ENCODE data around the gene SLC28A3.
"Not testable (repeated sequence)": the region's sequence is repeated elsewhere in the genome, so short reads cannot be mapped to it uniquely, and the experiment has no call there.

The SLC28A3 gene, protein sequence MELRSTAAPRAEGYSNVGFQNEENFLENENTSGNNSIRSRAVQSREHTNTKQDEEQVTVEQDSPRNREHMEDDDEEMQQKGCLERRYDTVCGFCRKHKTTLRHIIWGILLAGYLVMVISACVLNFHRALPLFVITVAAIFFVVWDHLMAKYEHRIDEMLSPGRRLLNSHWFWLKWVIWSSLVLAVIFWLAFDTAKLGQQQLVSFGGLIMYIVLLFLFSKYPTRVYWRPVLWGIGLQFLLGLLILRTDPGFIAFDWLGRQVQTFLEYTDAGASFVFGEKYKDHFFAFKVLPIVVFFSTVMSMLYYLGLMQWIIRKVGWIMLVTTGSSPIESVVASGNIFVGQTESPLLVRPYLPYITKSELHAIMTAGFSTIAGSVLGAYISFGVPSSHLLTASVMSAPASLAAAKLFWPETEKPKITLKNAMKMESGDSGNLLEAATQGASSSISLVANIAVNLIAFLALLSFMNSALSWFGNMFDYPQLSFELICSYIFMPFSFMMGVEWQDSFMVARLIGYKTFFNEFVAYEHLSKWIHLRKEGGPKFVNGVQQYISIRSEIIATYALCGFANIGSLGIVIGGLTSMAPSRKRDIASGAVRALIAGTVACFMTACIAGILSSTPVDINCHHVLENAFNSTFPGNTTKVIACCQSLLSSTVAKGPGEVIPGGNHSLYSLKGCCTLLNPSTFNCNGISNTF

GRCh38 chr9:84340535-84340934 is at the start of gene SLC28A3:
TSS of gene SLC28A3 (minus strand) at chr9:84340758. CDS start at chr9:84340633, 125 bp downstream.
- no peak within 1 kb of the TSS for H3K4me3 Mint-ChIP-seq
- H3K9me3 Mint-ChIP-seq, result no peaks in the 10 kb centered on the region
- no peaks in the 10 kb centered on the region for H3K36me3 Mint-ChIP-seq (ENCODE audit: low read depth)
- H3K27ac Mint-ChIP-seq, result no peak within 1 kb of the TSS
- peaks cover 5% of the 10 kb centered on the region for H3K27me3 Mint-ChIP-seq
- H3K4me1 Mint-ChIP-seq (ENCODE audit: low read depth), result no peaks in the 10 kb centered on the region

DNA sequence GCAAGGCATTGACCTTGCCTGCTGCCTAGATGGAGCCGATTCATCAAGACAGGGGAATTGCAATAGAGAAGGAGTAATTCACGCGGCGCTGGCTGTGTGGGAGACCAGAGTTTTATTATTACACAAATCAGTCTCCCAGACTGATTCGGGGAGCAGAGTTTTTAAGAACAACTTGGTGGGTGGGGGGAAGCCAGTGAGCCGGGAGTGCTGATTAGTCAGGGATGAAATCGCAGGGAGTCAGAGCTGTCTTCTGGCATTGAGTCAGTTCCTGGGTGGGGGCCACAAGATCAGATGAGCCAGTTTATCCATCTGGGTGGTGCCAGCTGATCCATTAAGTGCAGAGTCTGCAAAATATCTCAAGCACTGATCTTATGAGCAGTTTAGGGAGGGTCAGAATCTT is 49.7 kb upstream of the SLC28A3 start:
- H3K4me1 Mint-ChIP-seq (ENCODE audit: low read depth); H3K27me3 Mint-ChIP-seq; H3K27ac Mint-ChIP-seq; H3K9me3 Mint-ChIP-seq; H3K36me3 Mint-ChIP-seq (ENCODE audit: low read depth); H3K4me3 Mint-ChIP-seq: not testable (repeated sequence)

DNA sequence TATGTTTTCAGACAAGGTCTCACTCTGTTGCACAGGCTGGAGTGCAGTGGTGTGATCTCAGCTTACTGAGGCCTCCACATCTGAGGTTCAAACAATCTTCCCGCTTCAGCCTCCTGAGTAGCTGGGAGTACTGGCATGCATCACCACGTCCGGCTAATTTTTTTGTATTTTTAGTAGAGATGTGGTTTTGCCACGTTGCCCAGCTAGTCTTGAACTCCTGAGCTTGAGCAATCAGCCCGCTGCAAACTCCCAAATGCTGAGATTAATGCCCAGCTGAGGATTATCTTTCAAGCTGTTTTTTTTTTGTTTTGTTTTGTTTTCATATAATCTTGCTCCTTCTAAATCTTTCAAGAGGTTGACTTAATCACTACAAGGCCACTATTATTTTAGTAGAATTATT is 47.3 kb upstream of the SLC28A3 start:
- no peak overlapping the region for H3K27ac Mint-ChIP-seq
- H3K4me3 Mint-ChIP-seq, result no peak overlapping the region
- no peaks in the 10 kb centered on the region for H3K36me3 Mint-ChIP-seq (ENCODE audit: low read depth)
- peaks cover 8% of the 10 kb centered on the region for H3K27me3 Mint-ChIP-seq
- no peaks in the 10 kb centered on the region for H3K9me3 Mint-ChIP-seq
- no peaks in the 10 kb centered on the region for H3K4me1 Mint-ChIP-seq (ENCODE audit: low read depth)

GRCh38 chr9:84386753-84387152 is 46.2 kb upstream of the SLC28A3 start:
- H3K4me3 Mint-ChIP-seq, result no peak overlapping the region
- no peak overlapping the region for H3K27ac Mint-ChIP-seq
- no peaks in the 10 kb centered on the region for H3K9me3 Mint-ChIP-seq
- no peaks in the 10 kb centered on the region for H3K4me1 Mint-ChIP-seq (ENCODE audit: low read depth)
- H3K36me3 Mint-ChIP-seq (ENCODE audit: low read depth), result no peaks in the 10 kb centered on the region
- H3K27me3 Mint-ChIP-seq, result peaks cover 5% of the 10 kb centered on the region

DNA sequence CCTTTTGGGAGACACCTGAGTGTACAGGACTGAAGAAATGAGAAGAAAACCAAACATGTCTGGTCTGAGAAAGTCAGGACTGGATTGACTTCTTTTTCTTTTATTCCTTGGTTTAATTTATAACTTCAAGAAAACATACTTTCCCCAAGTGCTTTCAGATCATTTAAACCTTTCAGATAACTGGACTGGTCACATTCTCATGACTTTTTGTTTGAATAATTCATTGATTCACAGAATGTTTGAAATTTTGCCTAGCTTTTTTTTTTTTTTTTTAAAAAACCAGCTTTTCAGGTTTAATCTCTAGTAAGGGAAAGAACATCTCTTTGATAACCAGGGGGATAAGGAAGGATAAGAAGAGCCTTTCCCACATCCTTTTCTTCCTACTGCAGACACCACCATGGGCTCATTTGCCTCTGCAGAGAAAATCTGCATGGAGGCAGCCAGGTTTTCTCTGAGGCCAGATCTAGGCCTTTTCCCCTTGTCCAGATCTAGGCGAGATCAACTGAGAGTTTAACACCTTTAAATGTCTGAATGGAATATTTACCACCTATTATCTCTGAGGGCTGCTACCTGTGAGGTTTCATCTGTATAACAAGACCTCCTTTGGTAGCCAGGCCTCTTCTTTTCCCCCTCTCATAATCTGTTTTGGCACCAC is 45.0 kb upstream of the SLC28A3 start:
- Mint-ChIP-seq H3K27me3 (peaks cover 5% of the 10 kb centered on the region), H3K36me3 (ENCODE audit: low read depth) (no peaks in the 10 kb centered on the region), H3K4me1 (ENCODE audit: low read depth) (no peaks in the 10 kb centered on the region), H3K27ac (no peak overlapping the region), H3K9me3 (no peaks in the 10 kb centered on the region), H3K4me3 (no peak overlapping the region)

- no peak overlapping the region for H3K27ac Mint-ChIP-seq
- no peaks in the 10 kb centered on the region for H3K9me3 Mint-ChIP-seq
- H3K36me3 Mint-ChIP-seq (ENCODE audit: low read depth), result no peaks in the 10 kb centered on the region
- peaks cover 6% of the 10 kb centered on the region for H3K27me3 Mint-ChIP-seq
- no peaks in the 10 kb centered on the region for H3K4me1 Mint-ChIP-seq (ENCODE audit: low read depth)
- no peak overlapping the region for H3K4me3 Mint-ChIP-seq
These were observed 44.1 kb upstream of the SLC28A3 start for GRCh38 chr9:84384617-84385016.

- Mint-ChIP-seq H3K4me3 (no peak overlapping the region), H3K36me3 (ENCODE audit: low read depth) (no peaks in the 10 kb centered on the region), H3K4me1 (ENCODE audit: low read depth) (no peaks in the 10 kb centered on the region), H3K27ac (no peak overlapping the region), H3K9me3 (no peaks in the 10 kb centered on the region), H3K27me3 (peaks cover 11% of the 10 kb centered on the region)
These were observed 42.6 kb upstream of the SLC28A3 start for GRCh38 chr9:84383178-84383577.

DNA sequence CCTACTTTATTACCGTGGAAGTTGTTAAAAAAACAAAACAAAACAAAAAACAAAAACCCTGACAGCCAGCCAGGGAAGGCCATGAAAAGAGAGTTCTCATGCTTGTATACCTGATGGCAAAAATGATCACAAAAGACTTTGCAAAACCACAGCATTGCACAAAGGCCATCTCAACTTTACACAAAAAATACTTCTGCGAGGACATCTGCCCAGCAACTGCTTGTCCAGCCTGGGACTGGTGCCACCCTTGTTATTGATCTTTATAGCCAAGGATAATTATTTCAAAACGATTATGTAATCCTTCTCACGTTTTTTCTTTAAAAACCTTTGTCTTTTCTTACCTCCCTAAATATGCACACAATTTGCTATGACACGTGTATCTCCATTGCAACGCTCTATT is 42.2 kb upstream of the SLC28A3 start:
- no peaks in the 10 kb centered on the region for H3K9me3 Mint-ChIP-seq
- no peak overlapping the region for H3K4me3 Mint-ChIP-seq
- H3K36me3 Mint-ChIP-seq (ENCODE audit: low read depth), result no peaks in the 10 kb centered on the region
- H3K27ac Mint-ChIP-seq, result no peak overlapping the region
- peaks cover 11% of the 10 kb centered on the region for H3K27me3 Mint-ChIP-seq
- no peaks in the 10 kb centered on the region for H3K4me1 Mint-ChIP-seq (ENCODE audit: low read depth)

DNA sequence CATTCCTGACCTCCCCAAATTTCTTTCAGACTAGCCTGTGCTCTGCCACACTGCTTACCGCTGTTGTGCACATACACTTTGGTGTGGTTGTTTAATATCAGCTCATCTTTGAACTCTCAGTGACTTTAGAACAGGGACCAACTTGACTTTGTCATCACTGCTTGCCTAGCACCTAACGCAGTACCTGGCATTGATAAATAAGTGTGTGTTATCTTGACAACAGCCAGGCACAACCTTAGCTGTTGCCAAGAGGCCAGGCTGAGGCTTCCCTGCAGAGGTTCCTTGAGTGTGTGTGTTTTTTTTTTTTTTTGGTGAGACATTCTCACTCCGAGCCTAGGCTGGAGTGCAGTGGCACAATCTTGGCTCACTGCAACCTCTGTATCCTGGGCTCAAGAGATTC is 41.0 kb upstream of the SLC28A3 start:
- peaks cover 15% of the 10 kb centered on the region for H3K27me3 Mint-ChIP-seq
- H3K4me1 Mint-ChIP-seq (ENCODE audit: low read depth), result no peaks in the 10 kb centered on the region
- no peak overlapping the region for H3K27ac Mint-ChIP-seq
- no peaks in the 10 kb centered on the region for H3K36me3 Mint-ChIP-seq (ENCODE audit: low read depth)
- H3K9me3 Mint-ChIP-seq, result no peaks in the 10 kb centered on the region
- no peak overlapping the region for H3K4me3 Mint-ChIP-seq

DNA sequence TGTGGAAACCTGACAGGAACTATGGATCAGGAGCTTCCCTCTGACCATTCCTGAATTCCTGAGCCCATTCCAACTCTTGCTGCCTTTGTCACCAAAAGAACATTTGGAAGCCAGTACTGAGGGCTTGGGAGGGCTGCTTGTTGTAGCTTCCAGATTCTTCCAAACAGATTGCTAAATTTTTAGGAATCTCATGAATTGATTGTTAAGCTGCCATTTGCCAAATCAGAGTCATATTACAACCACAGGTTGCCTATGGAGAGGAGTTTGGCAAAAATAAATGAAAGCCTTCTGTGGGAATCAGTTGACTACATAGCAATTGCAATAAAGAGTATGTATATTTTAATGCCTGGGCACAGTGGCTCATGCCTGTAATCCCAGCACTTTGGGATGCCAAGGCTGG is 39.2 kb upstream of the SLC28A3 start:
- Mint-ChIP-seq H3K27ac (no peak overlapping the region), H3K27me3 (peaks cover 15% of the 10 kb centered on the region), H3K4me1 (ENCODE audit: low read depth) (no peaks in the 10 kb centered on the region), H3K9me3 (no peaks in the 10 kb centered on the region), H3K4me3 (no peak overlapping the region), H3K36me3 (ENCODE audit: low read depth) (no peaks in the 10 kb centered on the region)

- H3K4me1 Mint-ChIP-seq (ENCODE audit: low read depth), result no peaks in the 10 kb centered on the region
- no peak overlapping the region for H3K4me3 Mint-ChIP-seq
- H3K27ac Mint-ChIP-seq, result no peak overlapping the region
- H3K9me3 Mint-ChIP-seq, result no peaks in the 10 kb centered on the region
- H3K36me3 Mint-ChIP-seq (ENCODE audit: low read depth), result no peaks in the 10 kb centered on the region
- H3K27me3 Mint-ChIP-seq, result peaks cover 16% of the 10 kb centered on the region
These were observed 35.4 kb upstream of the SLC28A3 start for GRCh38 chr9:84375954-84376353.

DNA sequence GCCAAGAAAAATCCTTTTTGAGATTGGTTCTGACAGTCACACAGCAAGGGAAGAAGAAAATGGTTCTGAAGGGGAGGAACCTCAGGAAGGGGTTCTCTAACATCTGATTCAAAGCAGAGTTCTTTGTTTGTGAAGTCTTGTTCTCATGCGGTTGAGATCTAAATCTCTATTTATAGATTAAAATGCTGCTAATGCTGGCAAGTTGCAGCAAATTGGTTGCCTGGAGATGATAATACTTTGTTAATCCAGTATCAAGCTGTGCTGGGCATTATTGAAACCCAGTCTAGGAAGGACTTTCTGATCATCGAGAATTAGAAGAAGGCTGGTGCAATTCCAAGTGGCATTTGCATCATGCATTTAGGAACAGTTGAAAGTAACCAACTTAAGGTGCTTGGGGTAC is 34.0 kb upstream of the SLC28A3 start:
- no peaks in the 10 kb centered on the region for H3K36me3 Mint-ChIP-seq (ENCODE audit: low read depth)
- peaks cover 14% of the 10 kb centered on the region for H3K27me3 Mint-ChIP-seq
- H3K4me3 Mint-ChIP-seq, result no peak overlapping the region
- H3K4me1 Mint-ChIP-seq (ENCODE audit: low read depth), result no peaks in the 10 kb centered on the region
- no peaks in the 10 kb centered on the region for H3K9me3 Mint-ChIP-seq
- no peak overlapping the region for H3K27ac Mint-ChIP-seq

DNA sequence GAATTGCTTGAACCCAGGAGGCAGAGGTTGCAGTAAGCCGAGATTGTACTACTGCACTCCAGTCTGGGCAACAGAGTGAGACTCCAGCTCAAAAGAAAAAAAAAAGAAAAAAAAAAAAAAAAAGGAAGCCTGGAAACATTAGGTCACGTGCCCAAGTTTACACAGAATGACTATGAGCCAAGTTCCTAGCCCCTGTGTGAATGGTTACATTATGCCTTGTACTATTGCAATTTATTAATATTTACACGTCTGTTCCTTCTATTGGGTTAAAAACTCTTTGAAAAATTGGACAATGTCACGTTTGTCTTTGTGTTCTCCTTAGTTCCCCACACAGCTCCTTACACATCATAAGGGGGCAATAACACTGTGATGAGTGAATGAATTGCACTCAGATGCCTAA is 33.5 kb upstream of the SLC28A3 start:
- no peaks in the 10 kb centered on the region for H3K36me3 Mint-ChIP-seq (ENCODE audit: low read depth)
- H3K9me3 Mint-ChIP-seq, result no peaks in the 10 kb centered on the region
- no peak overlapping the region for H3K4me3 Mint-ChIP-seq
- H3K27ac Mint-ChIP-seq, result no peak overlapping the region
- no peaks in the 10 kb centered on the region for H3K4me1 Mint-ChIP-seq (ENCODE audit: low read depth)
- H3K27me3 Mint-ChIP-seq, result peaks cover 9% of the 10 kb centered on the region

DNA sequence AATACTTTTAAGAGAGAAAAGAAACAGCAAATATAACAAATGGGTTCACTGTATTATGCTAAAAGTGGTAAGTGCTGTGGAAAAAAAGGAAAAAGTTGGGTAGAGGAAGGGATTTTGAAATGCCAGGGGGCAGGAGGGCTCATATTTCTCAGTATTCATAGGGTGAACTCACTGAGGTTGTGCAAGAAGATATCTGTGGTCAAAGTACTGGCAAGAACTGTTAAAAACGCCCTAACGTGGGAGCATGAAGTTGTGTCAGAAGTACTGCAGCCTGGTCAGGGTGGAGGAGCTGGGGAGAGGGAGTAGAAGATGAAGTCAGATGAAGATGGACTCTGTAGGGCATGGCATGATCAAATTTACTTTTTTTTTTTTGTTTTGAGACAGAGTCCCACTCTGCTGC is 31.2 kb upstream of the SLC28A3 start:
- Mint-ChIP-seq H3K27ac (no peak overlapping the region), H3K9me3 (no peaks in the 10 kb centered on the region), H3K27me3 (peaks cover 5% of the 10 kb centered on the region), H3K36me3 (ENCODE audit: low read depth) (no peaks in the 10 kb centered on the region), H3K4me3 (no peak overlapping the region), H3K4me1 (ENCODE audit: low read depth) (no peaks in the 10 kb centered on the region)

DNA sequence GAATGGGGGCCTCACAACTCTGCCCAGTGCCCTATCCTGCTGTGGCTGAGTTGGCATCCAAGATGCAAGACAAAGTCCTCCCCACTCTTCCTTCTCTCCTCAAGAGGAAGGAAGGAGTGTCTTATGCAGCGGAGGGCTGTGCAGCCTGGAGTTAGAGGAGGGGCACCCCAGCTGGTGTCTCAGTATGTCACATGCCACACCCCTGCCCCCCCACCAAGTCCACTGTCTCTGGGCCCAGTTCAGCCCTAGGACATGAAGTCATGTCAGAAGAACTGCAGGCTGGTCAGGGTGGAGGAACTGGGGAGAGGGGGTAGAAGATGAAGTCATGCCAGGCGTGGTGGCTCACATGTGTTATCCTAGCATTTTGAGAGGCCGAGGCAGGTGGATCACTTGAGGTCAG is 28.0 kb upstream of the SLC28A3 start:
- Mint-ChIP-seq H3K27me3 (peaks cover 22% of the 10 kb centered on the region), H3K4me3 (no peak overlapping the region), H3K4me1 (ENCODE audit: low read depth) (no peaks in the 10 kb centered on the region), H3K27ac (no peak overlapping the region), H3K9me3 (peaks cover 6% of the 10 kb centered on the region), H3K36me3 (ENCODE audit: low read depth) (no peaks in the 10 kb centered on the region)

Data from stimulated activated naive CD8-positive, alpha-beta T cell treated with anti-CD3 and anti-CD28 coated beads, Interleukin-15, Interleukin-2, amounts not matched to agents 100 ng/mL and 50 ng/mL, for 24 hours (primary cell).